HCT116 (cell line): ENCODE measurements around the gene SMTNL2. TPM values are rescaled to one million over a fixed set of nuclear protein-coding genes. Genes with fewer than 3 reads are reported as not detected.

ENCODE experiments used
- ATAC-seq: fragments of 200-7000 bp; cut with Tn5 transposase; 2 replicates; pipeline ENCODE4 v1.9.1; 2020; ENCODE audit warnings: mild to moderate bottlenecking, moderate library complexity
- BruUV-seq: library from RNA; stranded (reverse); fragments of 400-500 nt; replicated peaks from 2 replicates; lab custom pipeline; 2021; lab: Mats Ljungman, UMichigan
- CTCF ChIA-PET: fragments of 300-600 bp; sonication (Branson Sonifier 250); formaldehyde crosslinking; loops from one replicate; lab custom pipeline; 2021; ENCODE audit warnings: antibody characterized with exemption; lab: Charles Lee
- POLR2A ChIA-PET: fragments of 300-600, 350-600 bp; sonication (Branson Sonifier 250); formaldehyde crosslinking; loops from one replicate; lab custom pipeline; 2021; ENCODE audit warnings: antibody characterized with exemption; lab: Charles Lee
- RAD21 ChIA-PET, 2 experiments: fragments of 300-600 bp; sonication (Branson Sonifier 250); formaldehyde crosslinking; loops; one replicate each; lab custom pipeline; 2023; ENCODE audit warnings: low total read pairs in 2 of 2; ENCODE audit not compliant: uncharacterized antibody in 2 of 2, unreplicated experiment in 2 of 2, low non-redundant PET in 1 of 2; lab: Charles Lee
- DNase-seq: peaks from one replicate; pipeline ENCODE4 v3.0.0-alpha.2; 2010; ENCODE audit warnings: low read depth, low spot score
- H2AFZ ChIP-seq: fragments of 200-600 bp; shearing (Covaris generic), sonication (generic); 2 replicates; pipeline ENCODE4 v1.6.1; 2017; ENCODE audit warnings: low read depth, mixed run types, mixed read lengths, antibody characterized with exemption, low read length; ENCODE audit not compliant: poor library complexity, severe bottlenecking
- H3K27ac ChIP-seq: 2 replicates; pipeline ENCODE4 v1.5.1; 2012; ENCODE audit warnings: low read depth, low read length
- H3K27me3 ChIP-seq: fragments of 200-600 bp; sonication (generic); 2 replicates; pipeline ENCODE4 v1.6.1; 2016; ENCODE audit warnings: mixed run types, low read length, mixed read lengths; ENCODE audit not compliant: insufficient read depth
- H3K36me3 ChIP-seq, 2 experiments: fragments of 200-500 bp in 1 of 2; fragments of 200-600 bp in 1 of 2; sonication (Bioruptor generic) in 1 of 2; sonication (generic) in 1 of 2; 2 replicates each; pipeline versions ENCODE4 v1.5.1 to v1.6.1; 2014 to 2016; ENCODE audit warnings: low read length in 2 of 2, inconsistent platforms in 1 of 2, mixed read lengths in 1 of 2, mixed run types in 1 of 2; ENCODE audit not compliant: insufficient read depth in 2 of 2, control insufficient read depth in 1 of 2
- H3K4me1 ChIP-seq, 2 experiments: fragments of 200-600 bp in 1 of 2; sonication (generic) in 1 of 2; 2 replicates each; pipeline versions ENCODE4 v1.5.1 to v1.6.1; 2012 to 2017; ENCODE audit warnings: low read length in 2 of 2, inconsistent platforms in 1 of 2, mild to moderate bottlenecking in 1 of 2, mixed read lengths in 1 of 2, mixed run types in 1 of 2, moderate library complexity in 1 of 2; ENCODE audit not compliant: insufficient read depth in 2 of 2, control insufficient read depth in 1 of 2
- H3K4me2 ChIP-seq: fragments of 200-600 bp; sonication (generic); 2 replicates; pipeline ENCODE4 v1.6.1; 2017; ENCODE audit warnings: mixed run types, low read length, mixed read lengths
- H3K4me3 ChIP-seq, 2 experiments: fragments of 200-600 bp in 1 of 2; sonication (generic) in 1 of 2; replicated peaks in 1 of 2; 2 replicates each; pipeline ENCODE4 v1.5.1; 2011 to 2016; ENCODE audit warnings: low read length in 2 of 2, control low read depth in 1 of 2, low read depth in 1 of 2, mild to moderate bottlenecking in 1 of 2, mixed read lengths in 1 of 2, mixed run types in 1 of 2
- H3K79me2 ChIP-seq: fragments of 200-600 bp; sonication (generic); 2 replicates; pipeline ENCODE4 v1.6.1; 2017; ENCODE audit warnings: mild to moderate bottlenecking, mixed run types, low read length, moderate library complexity, mixed read lengths; ENCODE audit not compliant: insufficient read depth
- H3K9ac ChIP-seq: fragments of 200-600 bp; sonication (generic); 2 replicates; pipeline ENCODE4 v1.6.1; 2016; ENCODE audit warnings: low read length, mixed read lengths
- H3K9me2 ChIP-seq: fragments of 200-600 bp; sonication (generic), shearing (Covaris generic); 2 replicates; pipeline ENCODE4 v1.6.1; 2017; ENCODE audit warnings: mixed run types, mild to moderate bottlenecking, moderate library complexity; ENCODE audit not compliant: insufficient read depth
- H3K9me3 ChIP-seq, 2 experiments: fragments of 200-500 bp in 1 of 2; fragments of 200-600 bp in 1 of 2; sonication (Bioruptor generic) in 1 of 2; sonication (generic) in 1 of 2; 2 replicates each; pipeline ENCODE4 v1.6.1; 2014 to 2017; ENCODE audit warnings: low read length in 2 of 2, mixed read lengths in 2 of 2, inconsistent platforms in 1 of 2, low read depth in 1 of 2, mild to moderate bottlenecking in 1 of 2, mixed run types in 1 of 2, moderate library complexity in 1 of 2; ENCODE audit not compliant: control insufficient read depth in 1 of 2, insufficient read depth in 1 of 2
- H4K20me1 ChIP-seq: fragments of 200-600 bp; sonication (generic), shearing (Covaris generic); 2 replicates; pipeline ENCODE4 v1.6.1; 2017; ENCODE audit warnings: mixed run types, mild to moderate bottlenecking, moderate library complexity; ENCODE audit not compliant: insufficient read depth
- CBX3 ChIP-seq: IDR thresholded peaks from 2 replicates; pipeline ENCODE4 v1.6.1; 2012; ENCODE audit warnings: low read depth
- CTCF ChIP-seq, 3 experiments: fragments of 200-600 bp in 1 of 3; sonication (generic) in 1 of 3; IDR thresholded peaks in 2 of 3; conservative IDR thresholded peaks in 1 of 3; 2 replicates each; pipeline ENCODE4 v1.5.1; 2012 to 2017; ENCODE audit warnings: low read depth in 2 of 3, low read length in 2 of 3, antibody characterized with exemption in 1 of 3, borderline replicate concordance in 1 of 3, control low read depth in 1 of 3, mild to moderate bottlenecking in 1 of 3, mixed read lengths in 1 of 3, mixed run types in 1 of 3, moderate library complexity in 1 of 3; ENCODE audit not compliant: insufficient read depth in 1 of 3
- EZH2 ChIP-seq: fragments of 200-600 bp; sonication (generic); IDR thresholded peaks from 2 replicates; pipeline ENCODE4 v1.6.1; 2017; ENCODE audit warnings: antibody characterized with exemption, mixed run types
- MAX ChIP-seq: IDR thresholded peaks from 2 replicates; pipeline ENCODE4 v1.6.1; 2012
- REST ChIP-seq: IDR thresholded peaks from 2 replicates; pipeline ENCODE4 v1.6.1; 2012; ENCODE audit warnings: low read depth
- SRF ChIP-seq: IDR thresholded peaks from 2 replicates; pipeline ENCODE4 v1.6.1; 2012; ENCODE audit warnings: low read depth
- YY1 ChIP-seq: IDR thresholded peaks from 2 replicates; pipeline ENCODE4 v1.6.1; 2011; ENCODE audit warnings: low read length, low read depth, moderate library complexity, mild to moderate bottlenecking; ENCODE audit not compliant: insufficient replicate concordance; ENCODE audit errors: extremely low read depth
- ZFX ChIP-seq: fragments of 450-650 bp; IDR thresholded peaks from 2 replicates; pipeline ENCODE4 v1.6.1; 2017
- ZNF274 ChIP-seq: fragments of 200-500 bp; sonication (Bioruptor generic); IDR thresholded peaks from 2 replicates; pipeline ENCODE4 v1.6.1; 2014; ENCODE audit warnings: mild to moderate bottlenecking, low read depth, low read length, inconsistent platforms
- intact Hi-C: fragments of 100-400 bp; cut with micrococcal nuclease; formaldehyde crosslinking; loops from 2 replicates; pipeline ENCODE4 v1.10.0; 2022
- total RNA-seq: library from RNA; stranded (reverse); gene quantifications from one replicate; pipeline ENCODE4 v1.2.1, GENCODE V29; 2021; ENCODE audit not compliant: unreplicated experiment

The SMTNL2 gene
- total RNA-seq, 1 experiment from 2014 or later, result 2.3 TPM

GRCh38 chr17:4540224-4540651, 44.1 kb upstream of the SMTNL2 start:
- Histone ChIP-seq H2AFZ (no peak overlapping the region), H3K79me2 (peaks cover 3% of the 10 kb centered on the region; the same call in 1 of the 2 replicates), H3K36me3 (peaks cover 22 to 51% of the 10 kb centered on the region in 2 experiments; a peak in 3 of 4 replicates), H3K27ac (no peak overlapping the region), H3K27me3 (no peaks in the 10 kb centered on the region), H3K9ac (no peak overlapping the region), H3K9me3 (no peaks in the 10 kb centered on the region), H3K9me2 (no peaks in the 10 kb centered on the region), H3K4me1 (no peaks in the 10 kb centered on the region; a peak in 1 of 4 replicates), H3K4me3 (no peak overlapping the region), H4K20me1 (no peaks in the 10 kb centered on the region; the same call in 1 of the 2 replicates), H3K4me2 (no peak overlapping the region)
- POLR2A ChIA-PET, result no interaction called here
- DNase-seq (no peak), ATAC-seq (peak; percentile 5; the same call in 1 of the 2 replicates)
- intact Hi-C loops, result no loop called here
- CTCF ChIA-PET, result no interaction called here
- TF ChIP-seq CTCF (IDR thresholded peaks at IDR 0.05 in 2 of 3, conservative IDR thresholded peaks at IDR 0.05 in 1 of 3; ENCODE audit: borderline replicate concordance in 1 of 3, insufficient read depth in 1 of 3, low read depth in 2 of 3, low read length in 2 of 3) (peak in 2 of 3 experiments; percentile 23 to 78; a peak in 3 of 6 replicates), EZH2 (no peak)
- RAD21 ChIA-PET, result no interaction called here
- no TSS peak for BruUV-seq

GRCh38 chr17:4540687-4541327, 43.5 kb upstream of the SMTNL2 start:
- no peak overlapping the region for H3K9ac ChIP-seq
- H3K27ac ChIP-seq, result no peak overlapping the region
- BruUV-seq, result no TSS peak
- H3K4me1 ChIP-seq, result no peaks in the 10 kb centered on the region
- no peaks in the 10 kb centered on the region for H3K27me3 ChIP-seq
- no peaks in the 10 kb centered on the region for H3K9me3 ChIP-seq
- H3K4me3 ChIP-seq, result no peak overlapping the region
- no peak overlapping the region for H2AFZ ChIP-seq
- H3K79me2 ChIP-seq, result peaks cover 8% of the 10 kb centered on the region; the same call in 1 of the 2 replicates
- peaks cover 28 to 56% of the 10 kb centered on the region in 2 experiments; a peak in 3 of 4 replicates for H3K36me3 ChIP-seq
- POLR2A ChIA-PET, result no interaction called here
- no peaks in the 10 kb centered on the region for H3K9me2 ChIP-seq
- TF ChIP-seq MAX (no peak), SRF (no peak), YY1 (no peak), EZH2 (no peak), CBX3 (no peak), ZFX (no peak), ZNF274 (no peak), REST (no peak)
- intact Hi-C loops, result no loop called here
- CTCF ChIA-PET, result no interaction called here
- no peak for DNase-seq
- RAD21 ChIA-PET, result no interaction called here
- ATAC-seq, result no peak
- no peak overlapping the region for H3K4me2 ChIP-seq
- no peaks in the 10 kb centered on the region; the same call in 1 of the 2 replicates for H4K20me1 ChIP-seq
